Loucy (cell line): Measurements from ENCODE around the gene BNC1.
"Not testable (repeated sequence)": the region's sequence is repeated elsewhere in the genome, so short reads cannot be mapped to it uniquely, and the experiment has no call there.

Source experiments
- H2AFZ ChIP-seq: fragments of 200-600 bp; sonication (generic); 2 replicates; pipeline ENCODE4 v1.6.0; 2016; ENCODE audit warnings: antibody characterized with exemption, mild to moderate bottlenecking, low read length, moderate library complexity
- H3F3A ChIP-seq: fragments of 200-600 bp; 2 replicates; pipeline ENCODE4 v1.6.0; 2016; ENCODE audit warnings: antibody characterized with exemption, low read depth, mild to moderate bottlenecking
- H3K27me3 ChIP-seq: fragments of 200-600 bp; sonication (generic); 2 replicates; pipeline ENCODE4 v1.6.1; 2014; ENCODE audit warnings: low read length, mild to moderate bottlenecking; ENCODE audit not compliant: insufficient read depth, poor library complexity, severe bottlenecking
- H3K36me3 ChIP-seq: fragments of 200-600 bp; sonication (generic); 2 replicates; pipeline ENCODE4 v1.6.1; 2016; ENCODE audit warnings: low read length; ENCODE audit not compliant: insufficient read depth
- H3K4me1 ChIP-seq: fragments of 200-600 bp; sonication (generic); 2 replicates; pipeline ENCODE4 v1.5.1; 2014; ENCODE audit warnings: low read length, mild to moderate bottlenecking; ENCODE audit not compliant: insufficient read depth, poor library complexity, severe bottlenecking
- H3K4me2 ChIP-seq: fragments of 200-600 bp; sonication (generic); 2 replicates; pipeline ENCODE4 v1.6.0; 2014; ENCODE audit warnings: antibody characterized with exemption, low read length, low read depth, mild to moderate bottlenecking; ENCODE audit not compliant: poor library complexity, severe bottlenecking
- H3K4me3 ChIP-seq: fragments of 200-600 bp; sonication (generic); 2 replicates; pipeline ENCODE4 v1.5.1; 2014; ENCODE audit warnings: low read length, mild to moderate bottlenecking, mixed read lengths; ENCODE audit not compliant: poor library complexity, severe bottlenecking
- H3K79me2 ChIP-seq: fragments of 200-600 bp; sonication (generic); 2 replicates; pipeline ENCODE4 v1.6.1; 2014; ENCODE audit warnings: low read length; ENCODE audit not compliant: insufficient read depth
- H3K9ac ChIP-seq: fragments of 200-600 bp; sonication (generic); 2 replicates; pipeline ENCODE4 v1.6.0; 2014; ENCODE audit warnings: mild to moderate bottlenecking, low read depth, low read length, moderate library complexity; ENCODE audit not compliant: poor library complexity, severe bottlenecking
- H3K9me2 ChIP-seq: fragments of 200-600 bp; sonication (generic); replicated peaks from 2 replicates; pipeline ENCODE4 v1.6.1; 2016; ENCODE audit warnings: low read depth, low read length, mixed read lengths
- H3K9me3 ChIP-seq: fragments of 200-600 bp; sonication (generic); 2 replicates; pipeline ENCODE4 v1.6.1; 2014; ENCODE audit warnings: mild to moderate bottlenecking, antibody characterized with exemption, low read length, low read depth; ENCODE audit not compliant: insufficient read depth
- H4K20me1 ChIP-seq: fragments of 200-600 bp; sonication (generic); 2 replicates; pipeline ENCODE4 v1.6.0; 2014; ENCODE audit warnings: antibody characterized with exemption, low read length, mild to moderate bottlenecking; ENCODE audit not compliant: insufficient read depth, poor library complexity, severe bottlenecking
- CTCF ChIP-seq: fragments of 200-600 bp; sonication (generic); conservative IDR thresholded peaks from 2 replicates; pipeline ENCODE4 v1.5.1; 2014; ENCODE audit warnings: mild to moderate bottlenecking, antibody characterized with exemption, low read length
- EZH2phosphoT487 ChIP-seq: fragments of 200-600 bp; IDR thresholded peaks from 2 replicates; pipeline ENCODE4 v1.6.1; 2018; ENCODE audit warnings: antibody characterized with exemption, mild to moderate bottlenecking, moderate library complexity, borderline replicate concordance

The BNC1 gene

GRCh38 chr15:83243634-83244033 lies 40.8 kb downstream of the BNC1 start:
- no peaks in the 10 kb centered on the region for H3F3A ChIP-seq
- no peak overlapping the region for H3K4me3 ChIP-seq
- H2AFZ ChIP-seq, result no peak overlapping the region
- no peaks in the 10 kb centered on the region for H4K20me1 ChIP-seq
- no peaks in the 10 kb centered on the region for H3K36me3 ChIP-seq
- no peaks in the 10 kb centered on the region for H3K27me3 ChIP-seq
- H3K9me2 ChIP-seq, result no peaks in the 10 kb centered on the region
- no peaks in the 10 kb centered on the region for H3K9me3 ChIP-seq
- no peaks in the 10 kb centered on the region for H3K79me2 ChIP-seq
- H3K9ac ChIP-seq, result no peak overlapping the region
- no peaks in the 10 kb centered on the region for H3K4me1 ChIP-seq
- TF ChIP-seq EZH2phosphoT487, result no peak
- no peak for TF ChIP-seq CTCF
- H3K4me2 ChIP-seq, result no peak overlapping the region

GRCh38 chr15:83230242-83230641 lies 54.2 kb downstream of the BNC1 start:
- Histone ChIP-seq H3K4me2 (no peak overlapping the region), H2AFZ (no peak overlapping the region), H3K27me3 (no peaks in the 10 kb centered on the region), H4K20me1 (no peaks in the 10 kb centered on the region), H3K4me1 (no peaks in the 10 kb centered on the region), H3K36me3 (no peaks in the 10 kb centered on the region), H3K4me3 (no peak overlapping the region), H3K9me3 (no peaks in the 10 kb centered on the region), H3K79me2 (no peaks in the 10 kb centered on the region), H3K9me2 (no peaks in the 10 kb centered on the region), H3F3A (no peaks in the 10 kb centered on the region), H3K9ac (no peak overlapping the region)
- TF ChIP-seq CTCF (no peak), EZH2phosphoT487 (no peak)

- Histone ChIP-seq H3F3A (no peaks in the 10 kb centered on the region), H3K79me2 (no peaks in the 10 kb centered on the region), H2AFZ (no peak overlapping the region), H3K4me3 (no peak overlapping the region), H3K4me2 (no peak overlapping the region), H3K4me1 (no peaks in the 10 kb centered on the region), H3K9me2 (no peaks in the 10 kb centered on the region), H3K27me3 (no peaks in the 10 kb centered on the region), H3K36me3 (no peaks in the 10 kb centered on the region), H3K9ac (no peak overlapping the region), H3K9me3 (no peaks in the 10 kb centered on the region), H4K20me1 (no peaks in the 10 kb centered on the region)
- TF ChIP-seq CTCF (no peak), EZH2phosphoT487 (no peak)
Observed at GRCh38 chr15:83225449-83225848, 59.0 kb downstream of the BNC1 start.

GRCh38 chr15:83221781-83222180 lies 62.7 kb downstream of the BNC1 start:
- H3F3A ChIP-seq, H3K4me1 ChIP-seq, H3K4me3 ChIP-seq, H3K9me2 ChIP-seq, H4K20me1 ChIP-seq, H3K4me2 ChIP-seq, H3K27me3 ChIP-seq, H3K9me3 ChIP-seq, H3K36me3 ChIP-seq, H2AFZ ChIP-seq, H3K9ac ChIP-seq, H3K79me2 ChIP-seq: not testable (repeated sequence)
